OCI-LY1 (cell line): ENCODE data around the gene APBB1IP.
A peak's percentile ranks its signal among the peaks of the same experiment; 100 is the strongest.

ENCODE experiments used
- H2AFZ ChIP-seq: fragments of 200-600 bp; sonication (generic), shearing (Covaris generic); 2 replicates; pipeline ENCODE4 v1.6.0; 2014; ENCODE audit warnings: antibody characterized with exemption, mild to moderate bottlenecking, low read length
- H3F3A ChIP-seq: fragments of 200-600 bp; sonication (generic), shearing (Covaris generic); 2 replicates; pipeline ENCODE4 v1.6.0; 2014; ENCODE audit warnings: mild to moderate bottlenecking, antibody characterized with exemption, low read length, moderate library complexity; ENCODE audit not compliant: insufficient read depth
- H3K27ac ChIP-seq: fragments of 200-600 bp; sonication (generic); 2 replicates; pipeline ENCODE4 v1.5.1; 2014; ENCODE audit warnings: low read length, mixed run types, mild to moderate bottlenecking, low read depth; ENCODE audit not compliant: poor library complexity, severe bottlenecking
- H3K27me3 ChIP-seq: fragments of 200-600 bp; sonication (generic); 2 replicates; pipeline ENCODE4 v1.6.0; 2014; ENCODE audit warnings: antibody characterized with exemption, mild to moderate bottlenecking, low read length, moderate library complexity; ENCODE audit not compliant: insufficient read depth
- H3K36me3 ChIP-seq: fragments of 200-600 bp; sonication (generic); 2 replicates; pipeline ENCODE4 v1.6.1; 2014; ENCODE audit warnings: mild to moderate bottlenecking, antibody characterized with exemption, low read length, moderate library complexity, mixed read lengths; ENCODE audit not compliant: insufficient read depth
- H3K4me1 ChIP-seq: fragments of 200-600 bp; sonication (generic); 2 replicates; pipeline ENCODE4 v1.5.1; 2014; ENCODE audit warnings: mild to moderate bottlenecking, low read length, moderate library complexity; ENCODE audit not compliant: insufficient read depth, severe bottlenecking
- H3K4me2 ChIP-seq: fragments of 200-600 bp; sonication (generic), shearing (Covaris generic); 2 replicates; pipeline ENCODE4 v1.6.1; 2014; ENCODE audit warnings: low read length
- H3K4me3 ChIP-seq: fragments of 200-600 bp; sonication (generic); 2 replicates; pipeline ENCODE4 v1.5.1; 2014; ENCODE audit warnings: low read length, low read depth, mild to moderate bottlenecking, mixed read lengths; ENCODE audit not compliant: poor library complexity, severe bottlenecking
- H3K79me2 ChIP-seq: fragments of 200-600 bp; shearing (Covaris generic); 2 replicates; pipeline ENCODE4 v1.6.1; 2016; ENCODE audit warnings: mixed run types, low read length, mixed read lengths; ENCODE audit not compliant: insufficient read depth
- H3K9ac ChIP-seq: fragments of 200-600 bp; sonication (generic), shearing (Covaris generic); 2 replicates; pipeline ENCODE4 v1.6.1; 2014; ENCODE audit warnings: mild to moderate bottlenecking, low read length, mixed read lengths
- H3K9me2 ChIP-seq: fragments of 200-600 bp; sonication (generic), shearing (Covaris generic); 2 replicates; pipeline ENCODE4 v1.6.1; 2014; ENCODE audit warnings: low read depth, mild to moderate bottlenecking, low read length, mixed read lengths
- H3K9me3 ChIP-seq: fragments of 200-600 bp; shearing (Covaris generic); 2 replicates; pipeline ENCODE4 v1.6.1; 2014; ENCODE audit warnings: low read length, mixed read lengths
- H4K20me1 ChIP-seq: fragments of 200-600 bp; sonication (generic), shearing (Covaris generic); 2 replicates; pipeline ENCODE4 v1.6.0; 2016; ENCODE audit warnings: mild to moderate bottlenecking, low read length; ENCODE audit not compliant: insufficient read depth
- CTCF ChIP-seq: fragments of 200-600 bp; sonication (generic), shearing (Covaris generic); IDR thresholded peaks from 2 replicates; pipeline ENCODE4 v1.5.1; 2017; ENCODE audit warnings: mild to moderate bottlenecking, antibody characterized with exemption, low read length, moderate library complexity, mixed read lengths
- EZH2 ChIP-seq: fragments of 200-600 bp; sonication (generic), shearing (Covaris generic); IDR thresholded peaks from 2 replicates; pipeline ENCODE4 v1.8.0; 2017; ENCODE audit warnings: borderline replicate concordance, mixed run types, mild to moderate bottlenecking, antibody characterized with exemption, low read length, moderate library complexity, mixed read lengths

The APBB1IP gene

GRCh38 chr10:26423722-26424121, 14.4 kb upstream of the APBB1IP start:
- Histone ChIP-seq H3K4me2 (no peak overlapping the region), H3K27ac (no peak overlapping the region), H3K4me1 (no peaks in the 10 kb centered on the region), H3K36me3 (no peaks in the 10 kb centered on the region), H3K9ac (no peak overlapping the region), H4K20me1 (no peaks in the 10 kb centered on the region), H3K9me2 (no peaks in the 10 kb centered on the region), H3K9me3 (peaks cover 24% of the 10 kb centered on the region), H3F3A (no peaks in the 10 kb centered on the region), H2AFZ (no peak overlapping the region), H3K79me2 (no peaks in the 10 kb centered on the region), H3K4me3 (no peak overlapping the region), H3K27me3 (no peaks in the 10 kb centered on the region)
- no peak for TF ChIP-seq CTCF
- no peak for TF ChIP-seq EZH2

- H3F3A ChIP-seq: no peaks in the 10 kb centered on the region
- no peaks in the 10 kb centered on the region for H4K20me1 ChIP-seq
- H3K4me3 ChIP-seq: no peak overlapping the region
- H3K79me2 ChIP-seq: no peaks in the 10 kb centered on the region
- H3K4me2 ChIP-seq: peak overlapping the region; percentile 43
- H3K27ac ChIP-seq: peak overlapping the region; percentile 81
- H3K9me2 ChIP-seq: no peaks in the 10 kb centered on the region
- no peaks in the 10 kb centered on the region for H3K27me3 ChIP-seq
- no peak for TF ChIP-seq EZH2
- no peak for TF ChIP-seq CTCF
- H3K9ac ChIP-seq: peak overlapping the region; percentile 57
- H2AFZ ChIP-seq: no peak overlapping the region
- H3K36me3 ChIP-seq: no peaks in the 10 kb centered on the region
- H3K9me3 ChIP-seq: no peaks in the 10 kb centered on the region
- peaks cover 15% of the 10 kb centered on the region for H3K4me1 ChIP-seq
Observed at GRCh38 chr10:26430641-26431163, 7.4 kb upstream of the APBB1IP start.

- Histone ChIP-seq H3K4me2 (no peak overlapping the region), H3K9me2 (no peaks in the 10 kb centered on the region), H3K4me3 (no peak overlapping the region), H3K4me1 (peaks cover 35% of the 10 kb centered on the region), H3K9me3 (no peaks in the 10 kb centered on the region), H3F3A (peaks cover 6% of the 10 kb centered on the region; the same call in 1 of the 2 replicates), H3K79me2 (no peaks in the 10 kb centered on the region), H2AFZ (no peak overlapping the region), H3K36me3 (no peaks in the 10 kb centered on the region), H3K9ac (no peak overlapping the region), H4K20me1 (no peaks in the 10 kb centered on the region), H3K27ac (no peak overlapping the region), H3K27me3 (no peaks in the 10 kb centered on the region)
- TF ChIP-seq CTCF: no peak
- no peak for TF ChIP-seq EZH2
Observed at GRCh38 chr10:26432938-26433337, 5.2 kb upstream of the APBB1IP start.
